SJSA1 (cell line): ENCODE data around the gene TBCCD1. TPM values are rescaled to one million over a fixed set of nuclear protein-coding genes. Genes with fewer than 3 reads are reported as not detected.
"Not testable (repeated sequence)": the region's sequence is repeated elsewhere in the genome, so short reads cannot be mapped to it uniquely, and the experiment has no call there.

Experiments
- DNase-seq, 2 experiments: peaks; one replicate each; pipeline ENCODE4 v3.0.0-alpha.2; 2015 to 2020; ENCODE audit warnings: low spot score in 2 of 2, low read depth in 1 of 2
- H3K27ac ChIP-seq: fragments of 250-450 bp; sonication (Bioruptor Pico); 2 replicates; pipeline ENCODE4 v1.5.1; 2020; ENCODE audit warnings: mild to moderate bottlenecking, moderate library complexity
- H3K27me3 ChIP-seq: fragments of 250-450 bp; sonication (Bioruptor Pico); replicated peaks from 2 replicates; pipeline ENCODE4 v1.5.1; 2020; ENCODE audit warnings: mild to moderate bottlenecking, moderate library complexity
- H3K36me3 ChIP-seq: fragments of 250-450 bp; sonication (Bioruptor Pico); 2 replicates; pipeline ENCODE4 v1.5.1; 2020; ENCODE audit warnings: mild to moderate bottlenecking
- H3K4me1 ChIP-seq: fragments of 250-450 bp; sonication (Bioruptor Pico); replicated peaks from 2 replicates; pipeline ENCODE4 v1.6.1; 2021; ENCODE audit warnings: mild to moderate bottlenecking
- H3K4me3 ChIP-seq: fragments of 250-450 bp; sonication (Bioruptor Pico); 2 replicates; pipeline ENCODE4 v1.5.1; 2020; ENCODE audit warnings: mild to moderate bottlenecking
- H3K9me3 ChIP-seq: fragments of 250-450 bp; sonication (Bioruptor Pico); replicated peaks from 2 replicates; pipeline ENCODE4 v1.5.1; 2020; ENCODE audit warnings: mild to moderate bottlenecking
- total RNA-seq: library from RNA; depleted of rRNA; stranded (reverse); fragments of >200 nt; shearing (Covaris generic); gene quantifications from 2 replicates; pipeline ENCODE4 v1.2.3, GENCODE V29; 2014

Gene TBCCD1
- total RNA-seq, 1 experiment from 2014 or later: 12.2 TPM

DNA sequence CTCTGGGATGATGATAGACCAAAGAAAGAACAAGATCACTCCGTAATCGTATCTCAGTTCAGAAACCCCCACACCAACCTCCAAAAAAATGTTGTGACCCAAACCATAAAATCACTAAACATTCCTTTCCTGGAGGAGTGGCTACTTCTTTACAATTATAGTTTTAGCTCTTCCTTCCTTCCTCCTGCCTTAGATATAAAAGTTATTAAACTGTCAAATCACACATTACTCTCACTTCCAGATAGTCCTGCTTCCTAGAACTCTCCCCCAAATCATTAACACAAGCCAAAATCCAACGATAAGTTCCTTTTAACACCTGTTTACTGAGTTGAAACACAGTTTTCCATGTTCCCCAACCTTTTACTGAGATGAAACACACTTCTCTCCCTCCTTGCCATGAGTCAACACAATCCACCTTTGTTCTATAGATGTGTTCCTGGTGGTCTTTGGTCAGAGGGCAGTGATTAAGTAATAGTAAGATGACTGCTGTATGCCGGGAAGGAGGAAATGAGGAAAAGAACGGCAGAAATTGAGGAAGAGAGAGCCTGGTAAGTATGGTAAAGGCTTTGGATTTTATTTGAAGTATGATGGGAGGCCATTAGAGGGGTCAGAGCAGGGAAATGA, 14.6 kb downstream of the TBCCD1 start:
- Histone ChIP-seq H3K9me3 (no peaks in the 10 kb centered on the region), H3K4me1 (no peaks in the 10 kb centered on the region), H3K27me3 (no peaks in the 10 kb centered on the region), H3K4me3 (no peak overlapping the region), H3K36me3 (peaks cover 68% of the 10 kb centered on the region), H3K27ac (no peak overlapping the region)
- no peak for DNase-seq

DNA sequence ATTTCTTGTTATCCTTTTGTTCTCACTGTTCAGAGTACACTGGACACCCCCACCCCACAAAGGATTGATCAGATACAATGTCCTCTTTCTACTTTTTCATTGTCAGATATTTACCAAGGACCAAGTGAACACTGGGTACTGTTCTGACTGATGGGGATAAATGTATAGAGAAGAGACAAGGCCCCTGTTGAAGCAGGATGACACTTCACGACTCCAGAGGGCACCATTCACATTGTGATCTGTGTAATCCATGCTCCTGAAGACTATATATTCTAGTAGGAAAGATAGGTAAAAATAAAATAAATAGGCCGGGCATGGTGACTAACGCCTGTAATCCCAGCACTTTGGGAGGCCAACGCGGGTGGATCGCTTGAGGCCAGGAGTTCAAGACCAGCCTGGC, 15.8 kb downstream of the TBCCD1 start:
- H3K36me3 ChIP-seq: peaks cover 60% of the 10 kb centered on the region
- no peak for DNase-seq
- H3K4me3 ChIP-seq: no peak overlapping the region
- no peaks in the 10 kb centered on the region for H3K4me1 ChIP-seq
- no peaks in the 10 kb centered on the region for H3K9me3 ChIP-seq
- no peak overlapping the region for H3K27ac ChIP-seq
- no peaks in the 10 kb centered on the region for H3K27me3 ChIP-seq

- Histone ChIP-seq H3K27me3 (no peaks in the 10 kb centered on the region), H3K36me3 (peaks cover 54% of the 10 kb centered on the region), H3K4me1 (no peaks in the 10 kb centered on the region), H3K4me3 (no peak overlapping the region), H3K9me3 (no peaks in the 10 kb centered on the region), H3K27ac (no peak overlapping the region)
- no peak for DNase-seq
Observed at GRCh38 chr3:186549497-186549896, 17.6 kb downstream of the TBCCD1 start.

- Histone ChIP-seq H3K27ac (no peak within 1 kb of the TSS), H3K4me3 (no peak within 1 kb of the TSS), H3K27me3 (no peaks in the 10 kb centered on the region), H3K4me1 (peaks cover 6% of the 10 kb centered on the region), H3K36me3 (peaks cover 16% of the 10 kb centered on the region), H3K9me3 (no peaks in the 10 kb centered on the region)
- DNase-seq: no peak
Observed at GRCh38 chr3:186544281-186544680, 22.9 kb downstream of the TBCCD1 start, which contains the start of gene CRYGS. CRYGS (minus strand) TSS chr3:186544380; CDS start chr3:186544326, 54 bp downstream.

GRCh38 chr3:186540835-186541226, 26.3 kb downstream of the TBCCD1 start:
- Histone ChIP-seq H3K9me3 (no peaks in the 10 kb centered on the region), H3K27me3 (no peaks in the 10 kb centered on the region), H3K27ac (no peak overlapping the region), H3K4me3 (no peak overlapping the region), H3K36me3 (0 out of 2 replicates have a peak, but pooled peaks cover 3% of the 10 kb centered on the region), H3K4me1 (peaks cover 6% of the 10 kb centered on the region)
- no peak for DNase-seq

- H3K27ac ChIP-seq: no peak overlapping the region
- 0 out of 2 replicates have a peak, but pooled peaks cover 3% of the 10 kb centered on the region for H3K36me3 ChIP-seq
- no peak overlapping the region for H3K4me3 ChIP-seq
- H3K4me1 ChIP-seq: peaks cover 6% of the 10 kb centered on the region
- no peaks in the 10 kb centered on the region for H3K27me3 ChIP-seq
- peak; percentile 44 to 51 for DNase-seq
- no peaks in the 10 kb centered on the region for H3K9me3 ChIP-seq
Observed at GRCh38 chr3:186540221-186540834, 26.8 kb downstream of the TBCCD1 start.

DNA sequence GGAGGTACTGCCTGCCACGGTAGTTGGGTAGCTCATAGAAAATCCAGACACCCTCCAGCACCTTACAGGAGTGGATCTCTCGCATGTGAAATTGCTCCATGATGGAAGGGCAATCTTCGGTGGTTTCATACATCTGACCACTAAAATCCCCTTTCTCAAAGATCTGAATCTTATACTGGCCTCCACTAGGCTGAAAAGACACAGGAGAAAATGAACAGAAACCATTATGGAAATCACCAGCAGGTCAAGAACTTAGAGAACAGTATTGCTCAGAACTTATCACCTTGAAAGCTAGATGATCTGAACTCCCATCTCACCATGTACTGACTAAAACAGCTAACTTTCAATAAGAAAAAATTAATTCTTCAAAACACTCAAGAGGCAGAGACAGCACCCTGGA, 28.4 kb downstream of the TBCCD1 start:
- Histone ChIP-seq H3K4me1 (peaks cover 6% of the 10 kb centered on the region), H3K27ac (no peak overlapping the region), H3K4me3 (no peak overlapping the region), H3K27me3 (no peaks in the 10 kb centered on the region), H3K9me3 (no peaks in the 10 kb centered on the region), H3K36me3 (no peaks in the 10 kb centered on the region)
- no peak for DNase-seq

- Histone ChIP-seq H3K4me1 (peaks cover 6% of the 10 kb centered on the region), H3K4me3 (no peak overlapping the region), H3K27me3 (no peaks in the 10 kb centered on the region), H3K36me3 (no peaks in the 10 kb centered on the region), H3K9me3 (no peaks in the 10 kb centered on the region), H3K27ac (no peak overlapping the region)
- DNase-seq: no peak
Observed at GRCh38 chr3:186536883-186537844, 30.0 kb downstream of the TBCCD1 start.

- no peak overlapping the region for H3K4me3 ChIP-seq
- no peaks in the 10 kb centered on the region for H3K36me3 ChIP-seq
- no peaks in the 10 kb centered on the region for H3K4me1 ChIP-seq
- H3K9me3 ChIP-seq: no peaks in the 10 kb centered on the region
- DNase-seq: no peak
- no peaks in the 10 kb centered on the region for H3K27me3 ChIP-seq
- H3K27ac ChIP-seq: no peak overlapping the region
Observed at GRCh38 chr3:186534113-186534669, 32.9 kb downstream of the TBCCD1 start.

DNA sequence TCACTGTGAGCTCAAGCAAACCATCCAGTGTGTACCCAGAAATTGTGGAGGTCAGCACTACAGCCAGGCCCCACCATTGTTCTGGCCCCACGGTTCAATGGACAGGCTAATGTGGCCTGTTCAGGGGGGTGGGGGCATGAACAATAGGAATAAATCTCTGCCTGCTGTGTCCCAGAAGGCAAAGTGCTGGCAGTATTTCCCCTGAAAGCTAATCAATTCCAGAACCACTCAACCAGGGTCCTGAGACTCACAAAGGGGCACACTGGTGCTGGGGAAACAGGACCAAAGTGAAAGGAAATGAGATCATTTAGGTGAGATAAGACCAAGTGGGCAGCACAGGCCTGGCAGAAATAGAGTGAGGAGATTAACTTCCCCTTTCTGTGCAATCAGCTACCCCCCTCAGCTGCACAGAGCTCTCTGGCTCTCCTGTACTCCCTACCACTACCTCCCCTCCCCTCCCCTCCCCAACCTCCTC, 34.5 kb downstream of the TBCCD1 start:
- no peak overlapping the region for H3K4me3 ChIP-seq
- no peaks in the 10 kb centered on the region for H3K9me3 ChIP-seq
- H3K27me3 ChIP-seq: no peaks in the 10 kb centered on the region
- no peaks in the 10 kb centered on the region for H3K36me3 ChIP-seq
- DNase-seq: no peak
- H3K27ac ChIP-seq: no peak overlapping the region
- H3K4me1 ChIP-seq: no peaks in the 10 kb centered on the region

DNA sequence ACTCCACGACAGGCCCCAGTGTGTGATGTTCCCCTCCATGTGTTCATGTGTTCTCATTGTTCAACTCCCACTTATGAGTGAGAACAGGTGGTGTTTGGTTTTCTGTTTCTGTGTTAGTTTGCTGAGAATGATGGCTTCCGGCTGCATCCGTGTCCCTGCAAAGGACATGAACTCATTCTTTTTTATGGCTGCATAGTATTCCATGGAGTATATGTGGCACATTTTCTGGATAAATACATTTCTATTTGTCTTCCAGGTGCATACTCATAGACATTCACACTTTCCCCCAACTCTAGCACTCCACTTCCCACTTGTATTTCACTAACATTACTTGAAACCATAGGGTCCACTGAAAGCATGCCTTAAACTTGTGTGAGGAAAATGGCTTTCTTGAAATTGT, 35.4 kb downstream of the TBCCD1 start:
- not testable (repeated sequence) for DNase-seq

DNA sequence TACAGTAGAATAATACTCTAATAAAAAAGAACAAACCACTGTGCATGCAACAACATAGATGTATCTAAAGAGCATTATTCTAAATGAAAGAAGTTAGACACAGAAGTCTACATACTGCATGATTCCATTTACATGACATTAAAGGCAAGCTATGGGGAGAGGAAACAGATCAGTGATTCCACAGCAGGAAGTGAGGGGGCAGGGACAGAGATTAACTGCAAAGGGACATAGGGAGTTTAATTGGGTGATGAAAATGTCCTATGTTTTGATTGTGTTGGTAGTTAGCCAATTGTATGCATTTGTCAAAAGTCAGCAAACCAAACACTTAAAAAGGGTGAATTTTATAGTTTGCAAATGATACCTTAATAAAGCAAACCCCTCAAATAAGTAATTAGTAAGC, 36.7 kb downstream of the TBCCD1 start:
- H3K27ac ChIP-seq: no peak overlapping the region
- no peak for DNase-seq
- H3K27me3 ChIP-seq: no peaks in the 10 kb centered on the region
- H3K9me3 ChIP-seq: no peaks in the 10 kb centered on the region
- no peak overlapping the region for H3K4me3 ChIP-seq
- no peaks in the 10 kb centered on the region for H3K4me1 ChIP-seq
- no peaks in the 10 kb centered on the region for H3K36me3 ChIP-seq

More for the DNA sequence above, 35.4 kb downstream of the TBCCD1 start:
- not testable (repeated sequence) for H3K36me3 ChIP-seq, H3K4me1 ChIP-seq, H3K9me3 ChIP-seq, H3K27ac ChIP-seq, H3K27me3 ChIP-seq, H3K4me3 ChIP-seq

GRCh38 chr3:186529201-186529999, 37.7 kb downstream of the TBCCD1 start:
- Histone ChIP-seq H3K27me3 (no peaks in the 10 kb centered on the region), H3K27ac (no peak overlapping the region), H3K9me3 (no peaks in the 10 kb centered on the region), H3K36me3 (no peaks in the 10 kb centered on the region), H3K4me3 (no peak overlapping the region), H3K4me1 (no peaks in the 10 kb centered on the region)
- no peak for DNase-seq
